Fibroblast of lung (primary cell): ENCODE data around the gene PDE4D. TPM values are rescaled to one million over a fixed set of nuclear protein-coding genes. Genes with fewer than 3 reads are reported as not detected.
"Not testable (repeated sequence)": the region's sequence is repeated elsewhere in the genome, so short reads cannot be mapped to it uniquely, and the experiment has no call there.

Experiments used
- DNase-seq, 2 donors: peaks; one replicate each; pipeline versions ENCODE4 v3.0.0 to v3.0.0-alpha.2; 2010; ENCODE audit warnings: low read depth in 2 of 2
- H2AFZ ChIP-seq: 2 replicates; pipeline ENCODE4 v1.5.1; 2012; ENCODE audit warnings: low read length, control low read depth, inconsistent platforms
- H3K27ac ChIP-seq: 2 replicates; pipeline ENCODE4 v1.5.1; 2011; ENCODE audit warnings: low read length, control low read depth; ENCODE audit not compliant: insufficient read depth
- H3K27me3 ChIP-seq: 2 replicates; pipeline ENCODE4 v1.5.1; 2011; ENCODE audit warnings: mild to moderate bottlenecking, low read length; ENCODE audit not compliant: control insufficient read depth, insufficient read depth
- H3K36me3 ChIP-seq: 2 replicates; pipeline ENCODE4 v1.5.1; 2011; ENCODE audit warnings: low read length; ENCODE audit not compliant: control insufficient read depth, insufficient read depth
- H3K4me1 ChIP-seq: 2 replicates; pipeline ENCODE4 v1.5.1; 2011; ENCODE audit warnings: low read length; ENCODE audit not compliant: control insufficient read depth, insufficient read depth; ENCODE audit errors: extremely low read depth
- H3K4me2 ChIP-seq: 2 replicates; pipeline ENCODE4 v1.5.1; 2011; ENCODE audit warnings: low read length, control low read depth; ENCODE audit not compliant: insufficient read depth; ENCODE audit errors: extremely low read depth
- H3K4me3 ChIP-seq, 4 experiments: fragments of 200-600 bp in 1 of 4; sonication (generic) in 1 of 4; replicated peaks in 1 of 4; 2 replicates each; pipeline ENCODE4 v1.5.1; 2011 to 2016; ENCODE audit warnings: low read length in 4 of 4, low read depth in 3 of 4, mild to moderate bottlenecking in 3 of 4, control low read depth in 2 of 4, inconsistent platforms in 1 of 4, mixed read lengths in 1 of 4; ENCODE audit not compliant: insufficient read depth in 1 of 4; ENCODE audit errors: control extremely low read depth in 1 of 4
- H3K79me2 ChIP-seq: 2 replicates; pipeline ENCODE4 v1.5.1; 2012; ENCODE audit warnings: mild to moderate bottlenecking, low read length, inconsistent platforms; ENCODE audit not compliant: control insufficient read depth, insufficient read depth
- H3K9ac ChIP-seq: 2 replicates; pipeline ENCODE4 v1.5.1; 2011; ENCODE audit warnings: mild to moderate bottlenecking, low read length, control low read depth; ENCODE audit not compliant: insufficient read depth
- H3K9me3 ChIP-seq: 2 replicates; pipeline ENCODE4 v1.5.1; 2012; ENCODE audit warnings: low read depth, low read length; ENCODE audit not compliant: control insufficient read depth, insufficient read depth
- H4K20me1 ChIP-seq: 2 replicates; pipeline ENCODE4 v1.5.1; 2011; ENCODE audit warnings: low read length; ENCODE audit not compliant: control insufficient read depth, insufficient read depth; ENCODE audit errors: extremely low read depth
- EZH2 ChIP-seq: IDR thresholded peaks from 2 replicates; pipeline ENCODE4 v1.5.1; 2012; ENCODE audit warnings: low read length, control low read depth, mild to moderate bottlenecking; ENCODE audit errors: missing control alignments
- polyA plus RNA-seq, 2 donors: library from polyadenylated mRNA; depleted of rRNA in 1 of 2; stranded (reverse) in 1 of 2; unstranded in 1 of 2; fragments of >200 nt; gene quantifications; 2 replicates each; pipeline ENCODE4 v1.2.1, GENCODE V29; 2011 to 2012; ENCODE audit warnings: missing spikeins in 1 of 2
- total RNA-seq: library from RNA; depleted of rRNA; stranded (reverse); fragments of >200 nt; gene quantifications from 2 replicates; pipeline ENCODE4 v1.2.1, GENCODE V29; 2014
- TF ChIP-seq, protein P1 (sequence below), 2 donors: IDR thresholded peaks in 1 of 2; conservative IDR thresholded peaks in 1 of 2; 1 replicate in 1 of 2; 2 replicates in 1 of 2; pipeline ENCODE4 v1.5.1; 2011 to 2012; ENCODE audit warnings: low read length in 2 of 2, control low read depth in 1 of 2, inconsistent platforms in 1 of 2, low read depth in 1 of 2, mild to moderate bottlenecking in 1 of 2

PDE4D gene
- total and polyA plus RNA-seq, 2 donors (not counting 1 experiment from before 2014, with no cell fraction given) = 2.1 to 8.3 TPM

DNA sequence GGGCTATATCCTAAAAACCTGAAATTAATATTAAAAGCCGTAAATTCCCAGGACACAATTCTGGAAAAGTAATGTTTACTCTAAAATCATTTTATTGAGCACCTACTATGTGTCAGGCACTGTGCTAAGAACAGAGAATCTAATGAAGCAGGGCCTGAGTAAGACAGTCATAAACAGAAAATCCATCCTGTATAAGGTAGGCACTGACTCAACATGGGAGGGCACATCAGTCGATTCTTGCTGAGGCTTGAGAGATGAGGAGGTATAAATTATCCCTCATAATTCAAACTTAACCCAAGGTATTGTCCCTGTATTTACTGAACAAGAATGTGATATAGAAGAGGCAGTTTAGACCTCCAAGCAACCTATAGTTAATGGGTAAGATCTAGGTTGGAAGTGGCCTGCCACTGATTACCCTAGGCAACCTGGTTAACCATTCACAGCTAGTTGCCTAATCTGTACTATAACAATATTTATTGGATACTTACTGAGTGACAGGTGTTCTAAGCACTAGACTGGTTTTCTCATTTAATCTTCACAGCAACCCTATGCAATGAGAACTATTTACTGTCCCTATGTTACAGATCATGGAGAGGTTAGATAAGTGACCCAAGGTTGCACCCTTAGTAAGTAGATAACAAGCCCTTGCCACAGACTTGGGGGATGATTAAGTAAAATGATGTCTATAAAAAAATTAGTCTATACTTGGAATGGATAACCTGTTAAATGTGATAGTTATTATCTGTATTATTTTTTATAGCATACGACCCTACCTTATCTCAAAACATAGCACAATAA lies 317.7 kb downstream of the PDE4D start:
- Histone ChIP-seq H3K36me3 (no peaks in the 10 kb centered on the region), H3K27me3 (no peaks in the 10 kb centered on the region), H3K79me2 (no peaks in the 10 kb centered on the region), H3K27ac (no peak overlapping the region), H3K4me3 (no peak overlapping the region), H3K9ac (no peak overlapping the region), H3K9me3 (no peaks in the 10 kb centered on the region), H3K4me2 (no peak overlapping the region), H2AFZ (no peak overlapping the region), H3K4me1 (no peaks in the 10 kb centered on the region), H4K20me1 (no peaks in the 10 kb centered on the region)
- TF ChIP-seq EZH2 = no peak
- TF ChIP-seq, protein P1, sequence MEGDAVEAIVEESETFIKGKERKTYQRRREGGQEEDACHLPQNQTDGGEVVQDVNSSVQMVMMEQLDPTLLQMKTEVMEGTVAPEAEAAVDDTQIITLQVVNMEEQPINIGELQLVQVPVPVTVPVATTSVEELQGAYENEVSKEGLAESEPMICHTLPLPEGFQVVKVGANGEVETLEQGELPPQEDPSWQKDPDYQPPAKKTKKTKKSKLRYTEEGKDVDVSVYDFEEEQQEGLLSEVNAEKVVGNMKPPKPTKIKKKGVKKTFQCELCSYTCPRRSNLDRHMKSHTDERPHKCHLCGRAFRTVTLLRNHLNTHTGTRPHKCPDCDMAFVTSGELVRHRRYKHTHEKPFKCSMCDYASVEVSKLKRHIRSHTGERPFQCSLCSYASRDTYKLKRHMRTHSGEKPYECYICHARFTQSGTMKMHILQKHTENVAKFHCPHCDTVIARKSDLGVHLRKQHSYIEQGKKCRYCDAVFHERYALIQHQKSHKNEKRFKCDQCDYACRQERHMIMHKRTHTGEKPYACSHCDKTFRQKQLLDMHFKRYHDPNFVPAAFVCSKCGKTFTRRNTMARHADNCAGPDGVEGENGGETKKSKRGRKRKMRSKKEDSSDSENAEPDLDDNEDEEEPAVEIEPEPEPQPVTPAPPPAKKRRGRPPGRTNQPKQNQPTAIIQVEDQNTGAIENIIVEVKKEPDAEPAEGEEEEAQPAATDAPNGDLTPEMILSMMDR (conservative IDR thresholded peaks at IDR 0.05 in 1 of 2, IDR thresholded peaks at IDR 0.05 in 1 of 2; ENCODE audit: low read depth in 1 of 2, low read length in 2 of 2) = no peak
- no peak for DNase-seq

DNA sequence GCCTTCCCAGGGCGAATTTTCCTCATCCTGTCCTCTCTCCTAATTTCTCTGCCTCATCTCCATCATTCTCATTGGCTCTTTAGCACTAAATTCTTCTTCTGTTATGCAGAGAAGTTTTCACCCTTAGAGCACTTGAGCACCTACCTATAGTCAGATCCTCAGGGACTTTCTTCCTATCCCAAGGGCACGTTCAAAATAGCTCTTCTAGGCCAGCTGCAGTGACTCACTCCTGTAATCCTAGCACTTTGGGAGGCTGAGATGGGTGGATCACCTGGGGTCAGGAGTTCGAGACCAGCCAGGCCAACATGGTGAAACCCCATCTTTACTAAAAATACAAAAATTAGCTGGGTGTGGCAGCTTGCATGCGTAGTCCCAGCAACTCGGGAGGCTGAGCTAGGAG lies 320.0 kb downstream of the PDE4D start:
- H3K4me1 ChIP-seq, H3K4me2 ChIP-seq, H3K9me3 ChIP-seq, H3K4me3 ChIP-seq, H3K27me3 ChIP-seq, H3K79me2 ChIP-seq, DNase-seq, H2AFZ ChIP-seq, H4K20me1 ChIP-seq, H3K27ac ChIP-seq, H3K9ac ChIP-seq, H3K36me3 ChIP-seq: not testable (repeated sequence)

DNA sequence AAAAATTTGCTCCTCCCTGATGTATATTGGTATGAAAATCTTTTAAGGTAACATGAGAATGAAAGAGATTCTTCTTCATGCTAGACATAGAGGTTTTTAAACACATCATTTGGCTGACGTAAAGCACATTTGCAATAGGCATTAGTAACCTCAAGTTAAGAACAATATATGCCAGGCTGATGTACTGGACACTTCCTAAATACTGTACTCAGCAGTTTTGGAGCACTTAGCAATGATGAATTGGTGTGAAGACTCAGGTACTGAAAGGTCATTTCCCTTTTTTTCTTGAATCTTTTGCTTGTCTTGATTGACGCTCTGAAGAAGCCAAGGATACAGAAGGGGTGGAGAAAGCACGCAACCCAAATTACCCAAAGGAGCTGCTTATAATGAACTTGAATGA lies 322.5 kb downstream of the PDE4D start:
- Histone ChIP-seq H3K36me3 (no peaks in the 10 kb centered on the region), H3K9ac (no peak overlapping the region), H3K9me3 (no peaks in the 10 kb centered on the region), H3K4me1 (no peaks in the 10 kb centered on the region), H3K4me3 (no peak overlapping the region), H2AFZ (no peak overlapping the region), H3K27ac (no peak overlapping the region), H3K4me2 (no peak overlapping the region), H3K79me2 (no peaks in the 10 kb centered on the region), H4K20me1 (no peaks in the 10 kb centered on the region), H3K27me3 (no peaks in the 10 kb centered on the region)
- DNase-seq = no peak
- TF ChIP-seq EZH2 = no peak
- TF ChIP-seq, protein P1 (conservative IDR thresholded peaks at IDR 0.05 in 1 of 2, IDR thresholded peaks at IDR 0.05 in 1 of 2; ENCODE audit: low read depth in 1 of 2, low read length in 2 of 2) = no peak
